ENCODE data around the gene UBE4A.

Gene UBE4A

GRCh38 chr11:118359295-118359958, at the start of gene UBE4A:
UBE4A (plus strand) TSS chr11:118359600; CDS start chr11:118365081, 5,481 bp downstream.
- FAIRE-seq = peak; percentile 57

GRCh38 chr11:118310271-118310670, 49.1 kb upstream of the UBE4A start:
- FAIRE-seq = no peak

- no peak for FAIRE-seq
Observed at GRCh38 chr11:118310781-118311485, 48.5 kb upstream of the UBE4A start.

GRCh38 chr11:118311518-118311917, 47.9 kb upstream of the UBE4A start:
- FAIRE-seq = no peak

- FAIRE-seq = no peak
Observed at GRCh38 chr11:118312328-118312727, 47.1 kb upstream of the UBE4A start.

GRCh38 chr11:118313242-118313641, 46.2 kb upstream of the UBE4A start:
- FAIRE-seq = no peak

- FAIRE-seq = no peak
Observed at GRCh38 chr11:118314988-118315411, 44.4 kb upstream of the UBE4A start.

- FAIRE-seq = no peak
Observed at GRCh38 chr11:118318124-118318523, 41.3 kb upstream of the UBE4A start.

GRCh38 chr11:118318581-118319336, 40.6 kb upstream of the UBE4A start:
- FAIRE-seq = no peak

- FAIRE-seq = no peak
Observed at GRCh38 chr11:118319337-118319707, 40.1 kb upstream of the UBE4A start.

GRCh38 chr11:118320515-118320914, 38.9 kb upstream of the UBE4A start:
- no peak for FAIRE-seq

- FAIRE-seq = no peak
Observed at GRCh38 chr11:118321386-118322082, 37.9 kb upstream of the UBE4A start.

GRCh38 chr11:118322721-118323120, 36.7 kb upstream of the UBE4A start:
- FAIRE-seq = no peak

GRCh38 chr11:118325283-118325682, 34.1 kb upstream of the UBE4A start:
- FAIRE-seq = no peak

- FAIRE-seq = no peak
Observed at GRCh38 chr11:118328745-118329144, 30.7 kb upstream of the UBE4A start.

GRCh38 chr11:118334745-118335144, 24.7 kb upstream of the UBE4A start:
- no peak for FAIRE-seq

GRCh38 chr11:118338637-118339061, 20.8 kb upstream of the UBE4A start:
- no peak for FAIRE-seq

GRCh38 chr11:118339281-118339961, 20.0 kb upstream of the UBE4A start:
- no peak for FAIRE-seq

GRCh38 chr11:118340449-118340848, 19.0 kb upstream of the UBE4A start:
- no peak for FAIRE-seq

GRCh38 chr11:118341261-118341660, 18.1 kb upstream of the UBE4A start:
- FAIRE-seq = no peak

- FAIRE-seq = no peak
Observed at GRCh38 chr11:118341815-118342489, 17.4 kb upstream of the UBE4A start.

All from TTC549 (cell line).